K562 treated with DMSO at 1 percent for 4 hours (cell line): ENCODE results near the gene COQ3. TPM values are rescaled to one million over a fixed set of nuclear protein-coding genes. Genes with fewer than 3 reads are reported as not detected.

Experiments used
- total RNA-seq: library from RNA; unstranded; fragments of 300-600 nt; gene quantifications from 2 replicates; pipeline ENCODE4 v1.2.3, GENCODE V29; 2022; ENCODE audit not compliant: insufficient read depth

The COQ3 gene
- total RNA-seq: 7.9 and 14.2 TPM in 2 replicates

GRCh38 chr6:99393698-99394531 is at the start of gene COQ3:
Gene COQ3, minus strand, starts transcription at chr6:99394195. Its CDS starts 16 bp downstream, at chr6:99394179.

GRCh38 chr6:99424761-99425646 is 31.0 kb upstream of the COQ3 start, which contains the start of gene PNISR:
Gene PNISR, minus strand, starts transcription at chr6:99425308. Its CDS starts 10,649 bp downstream, at chr6:99414659.

GRCh38 chr6:99349171-99350141 is 44.5 kb downstream of the COQ3 start, which contains the start of gene FAXC:
Gene FAXC, minus strand, starts transcription at chr6:99349674. Its CDS starts 302 bp downstream, at chr6:99349372.

Other genes starting within 250 kb of the COQ3 start
- gene FAXC, start 44.5 kb downstream of the COQ3 start, total RNA-seq: not detected in 2 replicates
- 52.8 and 79.5 TPM in 2 replicates for gene PNISR, start 31.1 kb upstream of the COQ3 start, total RNA-seq
- 8.7 and 10.0 TPM in 2 replicates for gene USP45, start 121.2 kb upstream of the COQ3 start, total RNA-seq
- 48.3 and 51.4 TPM in 2 replicates for gene CCNC, start 174.5 kb upstream of the COQ3 start, total RNA-seq
- not detected in 2 replicates for gene PRDM13, start 212.6 kb upstream of the COQ3 start, total RNA-seq